GM12878 (cell line): ENCODE results near the gene KCNN1. TPM values are rescaled to one million over a fixed set of nuclear protein-coding genes. Genes with fewer than 3 reads are reported as not detected.
A peak's percentile ranks its signal among the peaks of the same experiment; 100 is the strongest.

Experiments
- ASH2L ChIP-seq: fragments of 300-600, 200-600 bp; sonication (generic); IDR thresholded peaks from 2 replicates; pipeline ENCODE4 v1.6.1; 2017; ENCODE audit warnings: low read depth, mild to moderate bottlenecking, borderline replicate concordance
- CBX3 ChIP-seq: fragments of 200-600 bp; sonication (generic); IDR thresholded peaks from 2 replicates; pipeline ENCODE4 v1.6.1; 2016; ENCODE audit warnings: low read depth, borderline replicate concordance
- CEBPB ChIP-seq, 2 experiments: fragments of 150-350 bp in 1 of 2; IDR thresholded peaks; 2 replicates each; pipeline ENCODE4 v1.6.1; 2012 to 2014; ENCODE audit warnings: low read depth in 2 of 2, low read length in 2 of 2, borderline replicate concordance in 1 of 2, inconsistent platforms in 1 of 2
- CHD2 ChIP-seq: IDR thresholded peaks from 2 replicates; pipeline ENCODE4 v1.6.1; 2011; ENCODE audit warnings: low read depth, low read length, improper control_type of control experiment, borderline replicate concordance
- CREM ChIP-seq: IDR thresholded peaks from 2 replicates; pipeline ENCODE4 v1.6.1; 2014; ENCODE audit warnings: antibody characterized with exemption, low read depth
- GABPA ChIP-seq: IDR thresholded peaks from 2 replicates; pipeline ENCODE4 v1.6.1; 2014; ENCODE audit warnings: antibody characterized with exemption, low read depth, mild to moderate bottlenecking, inconsistent platforms
- IKZF1 ChIP-seq: fragments of 450-650 bp; conservative IDR thresholded peaks from 2 replicates; pipeline ENCODE4 v1.6.1; 2017; ENCODE audit warnings: antibody characterized with exemption, mild to moderate bottlenecking
- IRF4 ChIP-seq: IDR thresholded peaks from 2 replicates; pipeline ENCODE4 v1.6.1; 2011; ENCODE audit warnings: low read depth, low read length
- IRF5 ChIP-seq: fragments of 450-650 bp; IDR thresholded peaks from 2 replicates; pipeline ENCODE4 v1.6.1; 2017; ENCODE audit warnings: borderline replicate concordance
- MXI1 ChIP-seq: fragments of 150-350 bp; IDR thresholded peaks from 2 replicates; pipeline ENCODE4 v1.6.1; 2011; ENCODE audit warnings: low read depth, mild to moderate bottlenecking, inconsistent platforms, low read length, improper control_type of control experiment
- POU2F2 ChIP-seq: IDR thresholded peaks from 3 replicates; pipeline ENCODE4 v1.6.1; 2011; ENCODE audit warnings: low read depth, mild to moderate bottlenecking, low read length, borderline replicate concordance
- REST ChIP-seq: IDR thresholded peaks from 2 replicates; pipeline ENCODE4 v1.6.1; 2012; ENCODE audit warnings: mild to moderate bottlenecking, low read depth, low read length
- RUNX3 ChIP-seq: IDR thresholded peaks from 2 replicates; pipeline ENCODE4 v1.6.1; 2012; ENCODE audit warnings: low read length, inconsistent platforms
- SIN3A ChIP-seq: IDR thresholded peaks from 2 replicates; pipeline ENCODE4 v1.6.1; 2012; ENCODE audit warnings: low read depth, low read length, improper control_type of control experiment
- SMARCA5 ChIP-seq: fragments of 450-650 bp; IDR thresholded peaks from 2 replicates; pipeline ENCODE4 v1.6.1; 2017; ENCODE audit warnings: mild to moderate bottlenecking
- SRF ChIP-seq, 2 experiments: IDR thresholded peaks; 2 replicates each; pipeline ENCODE4 v1.6.1; 2011; ENCODE audit warnings: low read depth in 2 of 2, low read length in 2 of 2, mild to moderate bottlenecking in 1 of 2, moderate library complexity in 1 of 2
- TCF12 ChIP-seq: IDR thresholded peaks from 2 replicates; pipeline ENCODE4 v1.6.1; 2011; ENCODE audit warnings: low read depth, mild to moderate bottlenecking, low read length
- WRNIP1 ChIP-seq: IDR thresholded peaks from 2 replicates; pipeline ENCODE4 v1.6.1; 2011; ENCODE audit warnings: low read depth, low read length, improper control_type of control experiment, borderline replicate concordance
- ZBTB4 ChIP-seq: fragments of 450-650 bp; formaldehyde crosslinking; IDR thresholded peaks from 2 replicates; pipeline ENCODE4 v1.4.0; 2022; ENCODE audit warnings: mild to moderate bottlenecking, moderate library complexity
- ZNF217 ChIP-seq: fragments of 450-650 bp; IDR thresholded peaks from 2 replicates; pipeline ENCODE4 v1.6.1; 2017; ENCODE audit warnings: antibody characterized with exemption, mild to moderate bottlenecking
- ZNF622 ChIP-seq: fragments of 450-650 bp; IDR thresholded peaks from 2 replicates; pipeline ENCODE4 v1.6.1; 2017; ENCODE audit warnings: mild to moderate bottlenecking, inconsistent platforms
- ZSCAN29 ChIP-seq: fragments of 450-650 bp; IDR thresholded peaks from 2 replicates; pipeline ENCODE4 v1.6.1; 2017; ENCODE audit warnings: mild to moderate bottlenecking, moderate library complexity
- polyA plus RNA-seq, 11 experiments: library from polyadenylated mRNA; depleted of rRNA in 4 of 11; unstranded in 6 of 11; stranded (reverse) in 5 of 11; fragments of >200 nt; fragmentation: Nextera tagmentation in 4 of 11; fragmentation: Illumina TruSeq in 1 of 11; extraction: Ambion mirVana in 4 of 11; extraction: Trizol in 1 of 11; gene quantifications; 1 replicate in 1 of 11; 2 replicates in 10 of 11; pipeline versions ENCODE4 v1.2.1 to v1.2.3, GENCODE V29; 2011 to 2016; ENCODE audit warnings: inconsistent platforms in 2 of 11, missing spikeins in 2 of 11, low read depth in 1 of 11
- total RNA-seq, 4 experiments: library from RNA; depleted of rRNA in 3 of 4; stranded (reverse); fragments of >200 nt in 3 of 4; fragmentation: Illumina TruSeq in 1 of 4; extraction: Trizol in 1 of 4; gene quantifications; 2 replicates each; pipeline versions ENCODE4 v1.2.1 to v1.2.3, GENCODE V29; 2013 to 2021

The KCNN1 gene
- total and polyA plus RNA-seq, 10 of the 15 experiments (the other 5 are each of a cell fraction or from before 2014, with no cell fraction given): 0.02 to 0.95 (median 0.16) TPM; not detected in 1

GRCh38 chr19:17947815-17948513 is 18.9 kb upstream of the KCNN1 start (continued):
- TF ChIP-seq REST (0 out of 2 replicates have a peak, but pooled peaks have one; percentile 32), GABPA (no peak), ZNF217 (no peak), CBX3 (no peak), ZBTB4 (CRISPR knock-in tag) (no peak), MXI1 (peak; percentile 92), ZSCAN29 (no peak), IRF5 (no peak), ASH2L (no peak), TCF12 (peak; percentile 11; the same call in 1 of the 2 replicates), RUNX3 (peak; percentile 50; the same call in 1 of the 2 replicates), CREM (0 out of 2 replicates have a peak, but pooled peaks have one; percentile 33), WRNIP1 (no peak), IRF4 (no peak), SRF (IDR thresholded peaks at IDR 0.05; ENCODE audit: low read depth in 2 of 2, low read length in 2 of 2) (0 out of 4 replicates have a peak, but pooled peaks of 1 of the 2 experiments have one; percentile 25), IKZF1 (peak; percentile 78), SMARCA5 (no peak), SIN3A (peak; percentile 53; the same call in 1 of the 2 replicates), ZNF622 (no peak), CEBPB (IDR thresholded peaks at IDR 0.05; ENCODE audit: borderline replicate concordance in 1 of 2, low read depth in 2 of 2, low read length in 2 of 2) (no peak), CHD2 (0 out of 2 replicates have a peak, but pooled peaks have one; percentile 51), POU2F2 (no peak)
